DOHH2 (cell line): ENCODE results near the gene MYF6.
"Not testable (repeated sequence)": the region's sequence is repeated elsewhere in the genome, so short reads cannot be mapped to it uniquely, and the experiment has no call there.

ENCODE experiments used
- EZH2phosphoT487 ChIP-seq: fragments of 200-600 bp; sonication (generic); IDR thresholded peaks from 2 replicates; pipeline ENCODE4 v1.6.1; 2017; ENCODE audit warnings: borderline replicate concordance, mild to moderate bottlenecking, antibody characterized with exemption, low read length, moderate library complexity, mixed read lengths
- TF ChIP-seq, protein P1 (sequence below): fragments of 200-600 bp; sonication (generic); IDR thresholded peaks from one replicate; pipeline ENCODE4 v1.5.1; 2014; ENCODE audit warnings: antibody characterized with exemption, mild to moderate bottlenecking, low read depth, low read length; ENCODE audit not compliant: poor library complexity, severe bottlenecking

DNA sequence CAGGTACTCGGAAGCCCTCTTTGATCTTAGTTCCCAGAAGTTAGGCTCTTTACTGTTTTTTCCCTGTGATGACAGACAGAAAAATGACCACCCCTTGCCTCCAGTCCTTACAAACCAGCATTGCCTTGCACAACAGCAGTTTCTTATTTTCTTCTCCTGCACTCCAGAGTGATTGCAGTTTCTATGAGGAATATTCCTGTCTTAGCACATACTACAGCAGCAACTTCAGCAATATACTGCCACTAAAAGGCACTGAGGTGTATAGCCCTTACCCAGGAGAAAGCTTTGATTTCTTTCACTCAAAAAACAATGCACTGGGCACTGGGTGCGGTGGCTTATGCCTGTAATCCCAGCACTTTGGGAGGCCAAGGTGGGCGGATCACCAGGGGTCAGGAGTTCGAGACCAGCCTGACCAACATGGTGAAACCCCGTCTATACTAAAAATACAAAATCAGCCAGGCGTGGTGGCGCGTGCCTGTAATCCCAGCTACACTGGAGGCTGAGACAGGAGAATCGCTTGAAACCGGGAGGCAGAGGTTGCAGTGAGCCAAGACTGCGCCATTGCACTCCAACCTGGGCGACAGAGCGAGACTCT lies 31.3 kb upstream of the MYF6 start:
- TF ChIP-seq, protein P1, sequence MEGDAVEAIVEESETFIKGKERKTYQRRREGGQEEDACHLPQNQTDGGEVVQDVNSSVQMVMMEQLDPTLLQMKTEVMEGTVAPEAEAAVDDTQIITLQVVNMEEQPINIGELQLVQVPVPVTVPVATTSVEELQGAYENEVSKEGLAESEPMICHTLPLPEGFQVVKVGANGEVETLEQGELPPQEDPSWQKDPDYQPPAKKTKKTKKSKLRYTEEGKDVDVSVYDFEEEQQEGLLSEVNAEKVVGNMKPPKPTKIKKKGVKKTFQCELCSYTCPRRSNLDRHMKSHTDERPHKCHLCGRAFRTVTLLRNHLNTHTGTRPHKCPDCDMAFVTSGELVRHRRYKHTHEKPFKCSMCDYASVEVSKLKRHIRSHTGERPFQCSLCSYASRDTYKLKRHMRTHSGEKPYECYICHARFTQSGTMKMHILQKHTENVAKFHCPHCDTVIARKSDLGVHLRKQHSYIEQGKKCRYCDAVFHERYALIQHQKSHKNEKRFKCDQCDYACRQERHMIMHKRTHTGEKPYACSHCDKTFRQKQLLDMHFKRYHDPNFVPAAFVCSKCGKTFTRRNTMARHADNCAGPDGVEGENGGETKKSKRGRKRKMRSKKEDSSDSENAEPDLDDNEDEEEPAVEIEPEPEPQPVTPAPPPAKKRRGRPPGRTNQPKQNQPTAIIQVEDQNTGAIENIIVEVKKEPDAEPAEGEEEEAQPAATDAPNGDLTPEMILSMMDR, result not testable (repeated sequence)
- not testable (repeated sequence) for TF ChIP-seq EZH2phosphoT487
